Immature natural killer cell (primary cell): Measurements from ENCODE around the gene CASP2. TPM values are rescaled to one million over a fixed set of nuclear protein-coding genes. Genes with fewer than 3 reads are reported as not detected.
A peak's percentile ranks its signal among the peaks of the same experiment; 100 is the strongest.

Experiments used
- DNase-seq, 3 donors: peaks; one replicate each; pipeline ENCODE4 v3.0.0; 2022; ENCODE audit warnings: mixed read lengths in 1 of 3
- H3K27ac Mint-ChIP-seq, 6 donors: one replicate each; pipeline ENCODE4 v1.8.0; 2020; ENCODE audit warnings: mixed read lengths in 6 of 6, mild to moderate bottlenecking in 5 of 6, inconsistent platforms in 4 of 6, moderate library complexity in 3 of 6
- H3K27me3 Mint-ChIP-seq, 3 donors: one replicate each; pipeline ENCODE4 v1.8.0; 2020 to 2021; ENCODE audit warnings: low read depth in 3 of 3, mild to moderate bottlenecking in 3 of 3, mixed read lengths in 3 of 3, moderate library complexity in 3 of 3, inconsistent platforms in 1 of 3
- H3K36me3 Mint-ChIP-seq, 3 donors: one replicate each; pipeline ENCODE4 v1.8.0; 2020; ENCODE audit warnings: mixed read lengths in 3 of 3, inconsistent platforms in 2 of 3, mild to moderate bottlenecking in 2 of 3
- H3K4me1 Mint-ChIP-seq, 2 donors: one replicate each; pipeline ENCODE4 v1.8.0; 2020; ENCODE audit warnings: inconsistent platforms in 2 of 2, mild to moderate bottlenecking in 2 of 2, mixed read lengths in 2 of 2, moderate library complexity in 1 of 2
- H3K4me3 Mint-ChIP-seq, 5 donors: one replicate each; pipeline ENCODE4 v1.8.0; 2020; ENCODE audit warnings: mild to moderate bottlenecking in 5 of 5, mixed read lengths in 5 of 5, inconsistent platforms in 3 of 5, moderate library complexity in 3 of 5
- H3K9me3 Mint-ChIP-seq, 6 donors: one replicate each; pipeline ENCODE4 v1.8.0; 2020; ENCODE audit warnings: mild to moderate bottlenecking in 6 of 6, mixed read lengths in 6 of 6, inconsistent platforms in 4 of 6, moderate library complexity in 3 of 6
- polyA plus RNA-seq, 3 donors: library from polyadenylated mRNA; unstranded; fragments of 300-500 nt; fragmentation: Illumina TruSeq; gene quantifications; one replicate each; pipeline ENCODE4 v1.2.3, GENCODE V29; 2021

CASP2 gene
- polyA plus RNA-seq, 3 donors from 2014 or later, result 8.8 to 24.2 (median 9.8) TPM

DNA sequence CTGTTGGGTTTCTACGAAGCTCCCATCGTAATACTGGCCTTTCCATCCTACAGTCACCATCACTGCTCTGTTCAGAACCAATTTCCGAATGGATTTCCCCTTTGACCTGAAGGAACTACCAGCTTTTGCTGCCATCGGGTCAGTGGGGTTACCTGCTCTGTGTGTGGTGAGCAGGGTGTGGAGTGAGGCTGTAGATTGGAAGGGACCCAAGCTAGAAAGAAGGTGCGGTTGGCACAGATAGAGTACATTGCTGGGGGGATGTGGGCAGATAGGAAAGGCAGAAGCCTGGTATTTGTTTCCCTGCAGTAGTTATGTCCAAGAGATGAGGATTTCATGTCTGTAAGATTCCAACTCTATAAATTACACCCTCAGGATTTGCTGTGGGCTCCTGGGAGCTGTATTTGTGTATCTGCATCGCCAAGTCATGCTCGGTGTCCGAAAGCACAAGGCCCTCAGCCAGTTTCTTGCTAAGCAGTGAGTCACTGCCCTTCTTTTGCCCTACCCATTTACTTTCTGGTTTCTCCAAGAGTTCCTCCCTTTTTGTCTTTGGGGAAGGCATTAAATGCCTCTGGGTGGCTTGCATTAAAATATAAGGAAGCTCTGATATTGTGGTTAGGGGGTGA, 43.1 kb downstream of the CASP2 start:
- Mint-ChIP-seq H3K27me3 (peaks cover 0 to 8% (median 6%) of the 10 kb centered on the region in 3 donors), H3K36me3 (no peaks in the 10 kb centered on the region), H3K9me3 (no peaks in the 10 kb centered on the region), H3K4me1 (peaks cover 0 to under 1% of the 10 kb centered on the region in 2 donors), H3K4me3 (no peak overlapping the region), H3K27ac (no peak overlapping the region)
- DNase-seq, result no peak

DNA sequence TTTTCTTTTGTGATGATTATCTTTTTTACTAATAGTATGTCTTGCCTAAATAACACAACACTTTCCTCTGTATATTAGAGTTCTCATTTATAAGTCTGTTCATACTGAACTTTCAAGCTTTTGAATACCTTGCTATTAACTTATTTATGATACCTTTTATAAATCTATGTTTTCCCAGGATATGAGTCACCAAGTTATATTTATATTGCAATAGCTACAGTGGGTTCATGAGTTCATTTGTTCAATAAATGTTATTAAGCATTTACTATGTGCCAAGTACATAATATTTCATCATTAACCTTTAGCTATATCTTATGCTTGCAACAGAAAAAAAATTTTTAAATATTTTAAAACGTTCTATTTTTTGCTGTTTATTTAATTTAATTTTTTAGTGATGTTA, 46.1 kb downstream of the CASP2 start:
- no peak for DNase-seq
- Mint-ChIP-seq H3K36me3 (no peaks in the 10 kb centered on the region), H3K4me3 (no peak overlapping the region), H3K27ac (no peak overlapping the region), H3K4me1 (no peaks in the 10 kb centered on the region), H3K27me3 (peaks cover 4 to 8% (median 8%) of the 10 kb centered on the region in 3 donors), H3K9me3 (no peaks in the 10 kb centered on the region)

DNA sequence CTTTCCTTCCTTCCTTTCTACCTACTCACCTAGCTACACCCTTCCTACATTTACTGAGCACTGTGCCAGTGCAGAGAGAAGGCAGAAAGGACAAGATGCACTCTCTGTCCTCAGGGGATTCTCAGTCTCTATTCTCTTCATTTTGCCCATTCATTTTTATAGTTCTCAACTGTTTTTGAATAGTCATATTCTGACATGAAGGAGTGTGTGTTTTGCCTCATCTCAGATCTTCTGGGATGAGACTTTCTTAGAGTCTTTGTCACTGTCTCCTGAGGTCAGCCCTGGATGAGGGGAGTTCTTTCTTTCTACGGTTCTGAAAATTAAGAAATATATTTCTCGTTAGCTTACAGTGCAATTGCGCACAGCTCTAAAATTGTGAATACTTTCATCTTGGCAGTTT, 49.1 kb downstream of the CASP2 start:
- no peak for DNase-seq
- no peaks in the 10 kb centered on the region for H3K36me3 Mint-ChIP-seq
- no peaks in the 10 kb centered on the region for H3K9me3 Mint-ChIP-seq
- no peak overlapping the region for H3K27ac Mint-ChIP-seq
- H3K27me3 Mint-ChIP-seq, result peaks cover 4 to 7% (median 4%) of the 10 kb centered on the region in 3 donors
- no peaks in the 10 kb centered on the region for H3K4me1 Mint-ChIP-seq
- H3K4me3 Mint-ChIP-seq, result no peak overlapping the region

DNA sequence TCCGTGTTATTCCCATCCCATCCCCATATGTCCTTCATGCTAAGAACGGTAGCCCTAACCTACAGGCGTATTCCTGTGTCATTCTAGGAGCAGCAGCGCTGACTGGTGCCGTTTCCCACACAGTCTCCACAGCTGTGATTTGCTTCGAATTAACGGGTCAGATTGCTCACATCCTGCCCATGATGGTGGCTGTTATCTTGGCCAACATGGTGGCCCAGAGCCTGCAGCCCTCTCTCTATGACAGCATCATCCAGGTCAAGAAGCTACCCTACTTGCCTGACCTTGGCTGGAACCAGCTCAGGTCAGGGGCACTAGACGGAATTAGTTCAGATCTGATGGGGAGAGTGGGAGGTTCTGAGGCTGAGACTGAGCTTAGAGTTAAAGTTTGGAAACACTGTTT, 53.7 kb downstream of the CASP2 start:
- DNase-seq, result no peak
- Mint-ChIP-seq H3K36me3 (no peaks in the 10 kb centered on the region), H3K9me3 (no peaks in the 10 kb centered on the region), H3K27ac (no peak overlapping the region), H3K4me1 (peaks cover 7 to 11% of the 10 kb centered on the region in 2 donors), H3K4me3 (no peak overlapping the region), H3K27me3 (peaks cover 7 to 9% (median 8%) of the 10 kb centered on the region in 3 donors)

DNA sequence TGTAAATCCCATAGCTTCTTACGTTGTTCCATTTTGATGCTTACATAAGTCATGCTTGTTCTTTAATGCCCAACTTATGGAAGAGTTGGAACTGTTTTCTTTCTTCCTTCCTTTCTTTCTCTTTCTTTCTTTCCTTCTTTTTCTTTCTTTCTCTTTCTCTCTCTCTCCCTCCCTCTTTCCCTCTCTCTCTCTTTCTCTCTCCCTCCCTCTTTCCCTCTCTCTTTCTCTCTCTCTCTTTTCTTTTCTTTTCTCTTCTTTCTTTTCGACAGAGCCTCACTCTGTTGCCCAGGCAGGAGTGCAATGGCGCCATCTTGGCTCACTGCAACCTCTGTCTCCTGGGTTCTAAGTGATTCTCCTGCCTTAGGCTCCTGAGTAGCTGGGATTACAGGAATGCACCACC, 55.4 kb downstream of the CASP2 start:
- H3K27me3 Mint-ChIP-seq, result peaks cover 3 to 9% (median 7%) of the 10 kb centered on the region in 3 donors
- no peak overlapping the region for H3K27ac Mint-ChIP-seq
- H3K4me3 Mint-ChIP-seq, result no peak overlapping the region
- DNase-seq, result no peak
- H3K4me1 Mint-ChIP-seq, result peaks cover 7 to 11% of the 10 kb centered on the region in 2 donors
- H3K9me3 Mint-ChIP-seq, result no peaks in the 10 kb centered on the region
- no peaks in the 10 kb centered on the region for H3K36me3 Mint-ChIP-seq

DNA sequence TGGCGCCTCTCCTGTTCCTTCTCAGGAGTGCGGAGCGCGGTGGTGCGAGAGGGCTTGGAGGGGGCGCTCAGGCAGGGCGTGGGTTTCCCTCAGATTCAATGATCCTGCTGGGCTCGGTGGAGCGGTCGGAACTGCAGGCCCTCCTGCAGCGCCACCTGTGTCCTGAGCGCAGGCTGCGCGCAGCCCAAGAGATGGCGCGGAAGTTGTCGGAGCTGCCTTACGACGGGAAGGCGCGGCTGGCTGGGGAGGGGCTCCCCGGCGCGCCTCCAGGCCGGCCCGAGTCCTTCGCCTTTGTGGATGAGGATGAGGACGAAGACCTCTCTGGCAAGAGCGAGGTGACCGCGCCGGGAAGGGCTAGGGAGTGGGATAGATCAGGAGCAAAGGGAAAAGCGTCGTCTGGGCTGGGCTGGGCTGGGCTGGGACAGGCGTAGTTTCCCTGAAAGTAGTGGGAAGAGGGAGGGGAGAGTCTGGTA, 57.3 kb downstream of the CASP2 start:
- peak; percentile 36 to 54 (median 51) for DNase-seq
- Mint-ChIP-seq H3K27me3 (peaks cover 3 to 9% (median 7%) of the 10 kb centered on the region in 3 donors), H3K27ac (peak overlapping the region in 2 of 6 donors; percentile 29 to 37), H3K4me1 (peaks cover 7 to 11% of the 10 kb centered on the region in 2 donors), H3K9me3 (no peaks in the 10 kb centered on the region), H3K4me3 (peak overlapping the region; percentile 49 to 82 (median 78)), H3K36me3 (no peaks in the 10 kb centered on the region)

DNA sequence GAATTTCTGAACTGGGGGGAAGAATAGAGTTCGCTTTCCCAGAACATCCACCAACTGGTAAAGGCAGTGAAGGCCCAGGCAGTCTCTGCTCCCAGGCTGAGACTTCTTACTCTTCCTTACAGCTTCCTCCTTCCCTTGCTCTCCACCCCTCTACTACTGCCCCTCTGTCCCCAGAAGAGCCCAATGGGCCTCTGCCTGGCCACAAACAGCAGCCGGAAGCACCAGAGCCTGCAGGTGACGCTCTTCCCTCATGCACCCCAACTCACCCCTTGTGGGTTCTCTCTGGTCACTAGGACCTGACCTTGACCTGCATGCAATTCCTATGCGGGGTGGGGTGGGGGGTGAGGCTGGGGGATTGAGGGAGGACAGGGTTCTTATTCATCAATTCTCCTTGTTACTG, 57.9 kb downstream of the CASP2 start:
- peaks cover 3 to 8% (median 7%) of the 10 kb centered on the region in 3 donors for H3K27me3 Mint-ChIP-seq
- H3K27ac Mint-ChIP-seq, result no peak overlapping the region
- no peaks in the 10 kb centered on the region for H3K36me3 Mint-ChIP-seq
- H3K4me1 Mint-ChIP-seq, result peaks cover 7 to 11% of the 10 kb centered on the region in 2 donors
- H3K9me3 Mint-ChIP-seq, result no peaks in the 10 kb centered on the region
- peak overlapping the region in 1 of 5 donors; percentile 82 for H3K4me3 Mint-ChIP-seq
- DNase-seq, result no peak

DNA sequence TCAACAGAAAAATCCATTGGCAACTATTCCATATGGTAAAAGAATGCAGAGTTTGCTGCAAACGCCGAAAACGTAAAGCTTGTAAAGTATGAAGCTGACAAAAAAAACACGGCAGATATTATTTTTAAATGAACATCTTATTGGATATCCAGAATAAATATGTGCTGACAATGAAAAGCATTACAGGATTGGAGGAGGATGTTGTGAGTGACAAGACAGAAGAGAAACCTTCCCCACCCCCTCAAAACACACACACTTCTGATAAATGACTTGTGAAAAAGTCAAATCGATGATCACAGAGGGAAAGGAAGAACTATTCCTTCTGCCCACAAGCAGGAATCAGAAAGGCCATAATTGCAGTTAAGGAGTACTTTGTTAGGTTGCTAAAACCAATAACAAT, 59.8 kb downstream of the CASP2 start:
- Mint-ChIP-seq H3K27ac (no peak overlapping the region), H3K9me3 (no peaks in the 10 kb centered on the region), H3K27me3 (peaks cover 5 to 7% (median 6%) of the 10 kb centered on the region in 3 donors), H3K4me1 (peaks cover 7 to 11% of the 10 kb centered on the region in 2 donors), H3K4me3 (no peak overlapping the region), H3K36me3 (no peaks in the 10 kb centered on the region)
- DNase-seq, result no peak

DNA sequence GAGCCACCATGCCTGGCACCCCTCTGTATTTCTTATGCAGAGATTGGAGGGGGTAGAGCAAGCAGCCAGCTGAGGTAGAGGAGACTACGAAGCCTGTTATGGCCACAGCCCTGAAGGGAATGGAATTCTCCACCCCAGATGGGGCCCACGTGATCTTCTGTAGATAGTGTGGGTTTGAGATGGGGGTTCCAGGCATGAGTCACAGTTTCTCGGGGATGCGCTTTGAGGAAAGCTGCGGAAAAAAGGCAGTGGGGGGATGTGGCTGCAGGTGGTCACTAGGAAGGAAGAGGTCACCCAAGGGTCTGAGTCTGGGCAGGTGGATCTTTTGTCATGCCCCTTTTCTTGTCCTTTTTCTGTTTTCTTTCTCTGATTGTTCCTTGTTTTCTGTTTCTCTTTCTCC, 62.9 kb downstream of the CASP2 start:
- no peak overlapping the region for H3K27ac Mint-ChIP-seq
- no peaks in the 10 kb centered on the region for H3K36me3 Mint-ChIP-seq
- H3K27me3 Mint-ChIP-seq, result peaks cover 2 to 3% (median 3%) of the 10 kb centered on the region in 3 donors
- DNase-seq, result no peak
- H3K4me3 Mint-ChIP-seq, result no peak overlapping the region
- H3K9me3 Mint-ChIP-seq, result no peaks in the 10 kb centered on the region
- H3K4me1 Mint-ChIP-seq, result no peaks in the 10 kb centered on the region

DNA sequence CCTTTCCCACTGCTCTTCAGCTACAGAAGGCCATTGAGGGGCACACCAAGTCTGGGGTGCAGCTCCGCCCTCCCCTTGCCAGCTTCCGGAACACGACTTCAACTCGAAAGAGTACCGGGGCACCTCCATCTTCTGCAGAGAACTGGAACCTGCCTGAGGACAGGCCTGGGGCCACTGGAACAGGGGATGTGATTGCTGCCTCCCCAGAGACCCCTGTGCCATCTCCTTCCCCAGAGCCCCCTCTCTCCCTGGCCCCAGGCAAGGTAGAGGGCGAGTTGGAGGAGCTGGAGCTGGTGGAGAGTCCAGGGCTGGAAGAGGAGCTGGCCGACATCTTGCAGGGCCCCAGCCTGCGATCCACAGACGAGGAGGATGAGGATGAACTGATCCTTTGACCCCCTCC, 63.4 kb downstream of the CASP2 start:
- H3K4me1 Mint-ChIP-seq, result no peaks in the 10 kb centered on the region
- H3K27me3 Mint-ChIP-seq, result peaks cover 2 to 3% (median 2%) of the 10 kb centered on the region in 3 donors
- H3K36me3 Mint-ChIP-seq, result no peaks in the 10 kb centered on the region
- H3K9me3 Mint-ChIP-seq, result no peaks in the 10 kb centered on the region
- no peak overlapping the region for H3K4me3 Mint-ChIP-seq
- H3K27ac Mint-ChIP-seq, result no peak overlapping the region
- no peak for DNase-seq

DNA sequence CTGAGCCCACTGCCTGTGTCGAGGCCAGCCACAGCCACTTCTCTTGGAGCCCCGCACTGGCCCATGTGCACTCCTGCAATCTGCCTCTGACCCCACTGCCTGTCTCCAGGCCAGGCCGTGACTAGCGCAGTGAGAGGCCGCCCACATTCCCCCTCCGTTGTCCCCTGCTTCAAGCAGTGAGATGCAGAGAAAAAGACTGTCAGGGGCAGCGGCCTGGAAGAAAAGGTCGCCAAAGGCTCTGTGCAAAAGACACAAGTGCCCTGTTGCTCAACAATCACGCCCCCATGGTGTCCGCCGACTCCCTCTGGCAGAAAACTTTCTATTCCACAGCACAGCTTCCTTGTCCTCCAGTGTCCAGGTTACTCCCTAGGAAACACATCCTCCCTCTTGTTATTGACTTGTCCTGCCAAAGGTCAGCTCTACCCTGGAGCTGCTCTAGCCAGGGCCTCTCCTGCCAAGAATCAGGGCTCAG, 64.4 kb downstream of the CASP2 start:
- Mint-ChIP-seq H3K9me3 (no peaks in the 10 kb centered on the region), H3K27me3 (peaks cover 0 to 2% (median 2%) of the 10 kb centered on the region in 3 donors), H3K4me3 (no peak overlapping the region), H3K4me1 (no peaks in the 10 kb centered on the region), H3K27ac (no peak overlapping the region), H3K36me3 (no peaks in the 10 kb centered on the region)
- DNase-seq, result no peak

DNA sequence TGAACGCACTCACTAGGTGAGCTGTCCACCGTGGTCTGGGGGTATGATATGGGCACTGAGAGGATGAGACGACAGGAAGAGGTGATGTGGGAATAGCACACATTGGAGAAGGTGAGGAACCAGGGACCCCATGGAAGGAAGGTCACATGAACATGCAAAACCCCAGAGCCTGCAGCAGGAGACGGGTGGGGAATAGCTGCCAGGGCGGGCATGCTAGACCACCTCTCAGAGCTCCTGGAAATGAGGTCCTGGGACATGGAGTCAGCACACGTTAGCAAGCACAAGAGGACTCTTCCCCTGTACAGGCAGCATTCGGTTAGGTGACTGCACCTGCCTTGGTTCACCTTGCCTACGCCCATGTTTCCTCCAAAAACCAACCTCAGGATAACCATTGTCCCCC, 66.2 kb downstream of the CASP2 start:
- Mint-ChIP-seq H3K36me3 (peaks cover 0 to 3% (median 0%) of the 10 kb centered on the region in 3 donors), H3K9me3 (no peaks in the 10 kb centered on the region), H3K27me3 (peaks cover 0 to 9% (median 0%) of the 10 kb centered on the region in 3 donors), H3K27ac (no peak overlapping the region), H3K4me1 (no peaks in the 10 kb centered on the region), H3K4me3 (no peak overlapping the region)
- no peak for DNase-seq

DNA sequence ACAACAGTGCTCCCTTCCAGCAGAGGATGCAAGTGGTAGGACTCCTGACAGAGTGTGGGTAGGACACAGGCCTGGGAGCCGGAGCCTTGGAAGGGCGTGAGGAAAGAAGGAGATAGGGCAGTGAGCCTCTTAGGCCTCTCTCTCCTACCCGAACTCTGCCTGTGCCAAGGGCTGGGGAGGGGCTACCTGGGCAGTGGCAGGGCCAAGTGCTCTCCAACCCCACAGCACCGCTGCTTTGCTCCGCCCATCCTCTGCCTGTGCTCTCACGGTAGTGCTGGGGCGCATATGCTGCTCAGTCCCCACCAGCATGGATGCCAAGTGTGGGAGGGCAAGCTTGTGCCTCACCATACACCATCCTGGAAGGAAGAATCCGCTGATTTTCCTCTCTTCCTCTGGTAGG, 66.8 kb downstream of the CASP2 start:
- peaks cover 0 to 3% (median 0%) of the 10 kb centered on the region in 3 donors for H3K36me3 Mint-ChIP-seq
- H3K4me3 Mint-ChIP-seq, result no peak overlapping the region
- peaks cover 0 to under 1% of the 10 kb centered on the region in 2 donors for H3K4me1 Mint-ChIP-seq
- no peak for DNase-seq
- H3K9me3 Mint-ChIP-seq, result no peaks in the 10 kb centered on the region
- peaks cover 0 to 9% (median 0%) of the 10 kb centered on the region in 3 donors for H3K27me3 Mint-ChIP-seq
- H3K27ac Mint-ChIP-seq, result no peak overlapping the region

DNA sequence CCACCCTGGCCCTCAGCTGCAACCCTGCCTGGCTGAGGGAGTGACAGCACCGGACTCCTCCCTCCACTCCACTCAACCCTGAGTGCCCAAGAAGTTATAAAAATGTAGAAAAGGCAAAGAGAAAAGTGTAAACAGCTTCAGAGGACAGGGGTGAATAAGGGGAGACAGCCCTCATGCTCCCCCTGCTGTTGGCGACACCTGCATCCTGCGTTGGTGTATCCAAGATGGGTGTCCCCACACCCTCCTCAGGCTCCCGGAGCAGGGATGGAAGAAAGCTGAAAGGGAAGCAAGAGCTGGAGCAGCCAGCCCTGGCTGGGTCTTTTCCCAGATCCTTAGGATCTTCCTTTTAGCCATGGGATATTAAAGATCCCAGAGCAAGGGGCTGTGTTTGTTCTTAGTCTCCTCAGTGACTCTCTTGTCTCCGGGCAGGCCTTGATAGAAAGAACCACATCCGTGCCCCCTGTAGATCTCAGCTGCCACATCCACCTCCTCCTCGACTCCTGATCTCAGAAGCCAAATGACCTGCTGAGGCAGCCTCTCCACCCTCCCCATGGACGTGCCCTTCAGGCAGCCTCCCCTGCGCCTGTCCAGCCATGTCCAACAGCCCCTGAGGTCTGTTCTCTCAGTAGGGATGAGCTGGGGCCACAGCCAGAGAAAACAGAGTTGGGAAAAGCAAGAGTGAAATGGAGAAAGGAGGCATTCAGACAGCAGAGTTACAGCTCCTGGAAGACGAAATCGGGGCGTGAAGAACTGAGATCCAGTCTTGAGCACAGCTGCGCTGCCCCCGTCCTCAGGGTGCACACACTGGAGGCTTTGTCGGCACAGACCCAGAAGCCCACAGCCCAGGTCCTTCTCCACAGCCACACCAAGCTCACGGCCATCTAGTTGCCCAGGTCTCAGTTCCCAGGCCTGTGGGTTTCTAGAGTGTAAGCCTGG, 67.6 kb downstream of the CASP2 start:
- DNase-seq, result no peak
- peaks cover 0 to 11% (median 0%) of the 10 kb centered on the region in 3 donors for H3K27me3 Mint-ChIP-seq
- H3K9me3 Mint-ChIP-seq, result no peaks in the 10 kb centered on the region
- no peak overlapping the region for H3K4me3 Mint-ChIP-seq
- H3K4me1 Mint-ChIP-seq, result peaks cover 3 to 8% of the 10 kb centered on the region in 2 donors
- peak overlapping the region in 1 of 6 donors; percentile 13 for H3K27ac Mint-ChIP-seq
- peaks cover 0 to 7% (median 0%) of the 10 kb centered on the region in 3 donors for H3K36me3 Mint-ChIP-seq
